Lung (tissue), 12 donors: ENCODE results near the gene EID1. TPM values are rescaled to one million over a fixed set of nuclear protein-coding genes. Genes with fewer than 3 reads are reported as not detected.

ENCODE experiments used
- ATAC-seq: fragments of 200-7000 bp; cut with Tn5 transposase; one replicate; pipeline ENCODE4 v1.9.1; 2020; ENCODE audit warnings: moderate number of reproducible peaks; ENCODE audit not compliant: insufficient read depth, low FRiP score
- DNase-seq, 3 donors: peaks; one replicate each; pipeline ENCODE4 v3.0.0-alpha.2; 2013 to 2017
- H3K27ac ChIP-seq, 2 donors: one replicate each; pipeline ENCODE4 v1.5.1; 2013; ENCODE audit warnings: mild to moderate bottlenecking in 2 of 2, moderate library complexity in 2 of 2, control low read depth in 1 of 2, inconsistent platforms in 1 of 2, low read depth in 1 of 2, low read length in 1 of 2
- H3K27me3 ChIP-seq, 3 donors: one replicate each; pipeline ENCODE4 v1.5.1; 2013; ENCODE audit warnings: low read length in 2 of 3; ENCODE audit not compliant: control insufficient read depth in 3 of 3, insufficient read depth in 3 of 3
- H3K36me3 ChIP-seq, 4 donors: one replicate each; pipeline ENCODE4 v1.5.1; 2013; ENCODE audit warnings: low read length in 4 of 4, mild to moderate bottlenecking in 1 of 4, moderate library complexity in 1 of 4; ENCODE audit not compliant: control insufficient read depth in 4 of 4, insufficient read depth in 4 of 4
- H3K4me1 ChIP-seq, 5 donors: one replicate each; pipeline ENCODE4 v1.5.1; 2013; ENCODE audit warnings: low read length in 5 of 5, mild to moderate bottlenecking in 2 of 5, moderate library complexity in 1 of 5; ENCODE audit not compliant: control insufficient read depth in 5 of 5, insufficient read depth in 5 of 5
- H3K4me3 ChIP-seq: one replicate; pipeline ENCODE4 v1.5.1; 2013; ENCODE audit warnings: mild to moderate bottlenecking, control low read depth, moderate library complexity
- H3K9ac ChIP-seq, 2 donors: one replicate each; pipeline ENCODE4 v1.5.1; 2013; ENCODE audit warnings: low read length in 2 of 2, control low read depth in 1 of 2; ENCODE audit not compliant: insufficient read depth in 1 of 2
- H3K9me3 ChIP-seq, 4 donors: one replicate each; pipeline ENCODE4 v1.5.1; 2013; ENCODE audit warnings: low read length in 3 of 4, mild to moderate bottlenecking in 1 of 4, moderate library complexity in 1 of 4; ENCODE audit not compliant: control insufficient read depth in 4 of 4, insufficient read depth in 3 of 4
- CTCF ChIP-seq: IDR thresholded peaks from 2 replicates; pipeline ENCODE4 v1.5.1; 2012; ENCODE audit warnings: mild to moderate bottlenecking; ENCODE audit errors: control extremely low read depth, extremely low read depth
- WGBS, 2 donors: extraction: QIAGEN DNeasy Blood & Tissue Kit; methylation state at CpG; one replicate each; pipeline ENCODE4 v1.1.7; 2013; 5-methylcytosine and 5-hydroxymethylcytosine counted together
- polyA plus RNA-seq, 2 donors: library from polyadenylated mRNA; stranded (reverse); fragments of 200-250 nt; gene quantifications; one replicate each; pipeline ENCODE4 v1.2.1, GENCODE V29; 2013
- total RNA-seq, 2 donors: library from RNA; depleted of rRNA in 1 of 2; stranded (reverse); fragments of >200 nt in 1 of 2; gene quantifications; one replicate each; pipeline ENCODE4 v1.2.1, GENCODE V29; 2014 to 2021
- donor health status: control.
- donor health status: control.
- donor health status: Bipolar disorder and iron deficiency.
- donor health status: healthy.
- donor health status: DM: yes; HTN: yes; CAD: no.

The EID1 gene
- total and polyA plus RNA-seq, 4 donors, result 82.7 to 139 (median 86.6) TPM

- H3K36me3 ChIP-seq, result peaks cover 0 to 1% (median 0%) of the 10 kb centered on the region in 4 donors
- no peak overlapping the region for H3K4me3 ChIP-seq
- H3K4me1 ChIP-seq, result peaks cover 0 to 18% (median 0%) of the 10 kb centered on the region in 5 donors
- 32 to 45% methylated on average over 2 of the region's 2 CpGs for WGBS, 2 donors
- DNase-seq (no peak), ATAC-seq (peak; percentile 11)
- no peak overlapping the region for H3K9ac ChIP-seq
- H3K27ac ChIP-seq, result no peak overlapping the region
- H3K9me3 ChIP-seq, result no peaks in the 10 kb centered on the region
- no peak for TF ChIP-seq CTCF
- no peaks in the 10 kb centered on the region for H3K27me3 ChIP-seq
Observed at GRCh38 chr15:48868536-48868935, 9.4 kb upstream of the EID1 start.

- Histone ChIP-seq H3K9me3 (no peaks in the 10 kb centered on the region), H3K4me1 (peaks cover 0 to 18% (median 0%) of the 10 kb centered on the region in 5 donors), H3K36me3 (peaks cover 0 to 1% (median 0%) of the 10 kb centered on the region in 4 donors), H3K27ac (no peak overlapping the region), H3K27me3 (no peaks in the 10 kb centered on the region), H3K9ac (no peak overlapping the region), H3K4me3 (no peak overlapping the region)
- WGBS, 2 donors, result 77 to 82% methylated on average over 1 of the region's 1 CpG
- DNase-seq (peak in 1 of 3 donors; percentile 30), ATAC-seq (no peak)
- no peak for TF ChIP-seq CTCF
Observed at GRCh38 chr15:48869966-48870365, 8.0 kb upstream of the EID1 start.

GRCh38 chr15:48871542-48871941 is 6.4 kb upstream of the EID1 start:
- Histone ChIP-seq H3K9me3 (no peaks in the 10 kb centered on the region), H3K27me3 (no peaks in the 10 kb centered on the region), H3K27ac (no peak overlapping the region), H3K9ac (no peak overlapping the region), H3K36me3 (peaks cover 0 to 1% (median 0%) of the 10 kb centered on the region in 4 donors), H3K4me3 (no peak overlapping the region), H3K4me1 (peaks cover 0 to 4% (median 0%) of the 10 kb centered on the region in 5 donors)
- DNase-seq (no peak), ATAC-seq (no peak)
- TF ChIP-seq CTCF, result no peak

GRCh38 chr15:48872632-48873031 is 5.3 kb upstream of the EID1 start:
- 88 to 91% methylated on average over 2 of the region's 2 CpGs for WGBS, 2 donors
- H3K27ac ChIP-seq, result no peak overlapping the region
- no peak for TF ChIP-seq CTCF
- DNase-seq (no peak), ATAC-seq (no peak)
- H3K4me3 ChIP-seq, result no peak overlapping the region
- H3K9ac ChIP-seq, result no peak overlapping the region
- peaks cover 0 to 1% (median 0%) of the 10 kb centered on the region in 4 donors for H3K36me3 ChIP-seq
- H3K27me3 ChIP-seq, result no peaks in the 10 kb centered on the region
- H3K4me1 ChIP-seq, result no peaks in the 10 kb centered on the region
- H3K9me3 ChIP-seq, result no peaks in the 10 kb centered on the region
